T-cell (primary cell): ENCODE results near the gene GP1BA. TPM values are rescaled to one million over a fixed set of nuclear protein-coding genes. Genes with fewer than 3 reads are reported as not detected.

Source experiments
- ATAC-seq, 4 experiments: fragments of 200-7000 bp in 3 of 4; fragments of 150-1000 bp in 1 of 4; cut with Tn5 transposase; replicated peaks in 1 of 4; 1 replicate in 3 of 4; 2 replicates in 1 of 4; pipeline ENCODE4 v1.10.0; 2021; ENCODE audit warnings: moderate library complexity in 3 of 4, mild to moderate bottlenecking in 2 of 4, moderate number of reproducible peaks in 1 of 4
- CTCF ChIA-PET, 2 donors: fragments of 300-600 bp; sonication (Branson Sonifier 250); formaldehyde crosslinking; loops; one replicate each; lab custom pipeline; 2022; ENCODE audit warnings: antibody characterized with exemption in 2 of 2; lab: Charles Lee
- POLR2A ChIA-PET, 2 donors: fragments of 300-600 bp; sonication (Branson Sonifier 250); formaldehyde crosslinking; loops; one replicate each; lab custom pipeline; 2022; ENCODE audit warnings: antibody characterized with exemption in 2 of 2; lab: Charles Lee
- DNase-seq, 35 experiments: peaks; one replicate each; pipeline versions ENCODE4 v3.0.0 to v3.0.0-alpha.2; 2013 to 2023
- H3K27ac ChIP-seq: one replicate; pipeline ENCODE4 v1.5.1; 2013; ENCODE audit warnings: low read length
- H3K27me3 ChIP-seq, 2 experiments: replicated peaks in 1 of 2; 1 replicate in 1 of 2; 2 replicates in 1 of 2; pipeline versions ENCODE4 v1.6.1 to v1.7.0; 2013; ENCODE audit warnings: low read length in 1 of 2, mixed read lengths in 1 of 2; ENCODE audit not compliant: control insufficient read depth in 2 of 2, insufficient read depth in 2 of 2; ENCODE audit errors: extremely low read depth in 1 of 2
- H3K36me3 ChIP-seq, 2 donors: 1 replicate in 1 of 2; 2 replicates in 1 of 2; pipeline versions ENCODE4 v1.6.1 to v1.7.0; 2013; ENCODE audit warnings: low read length in 1 of 2; ENCODE audit not compliant: control insufficient read depth in 2 of 2, insufficient read depth in 1 of 2; ENCODE audit errors: extremely low read depth in 1 of 2
- H3K4me1 ChIP-seq, 2 experiments: 1 replicate in 1 of 2; 2 replicates in 1 of 2; pipeline versions ENCODE4 v1.6.1 to v1.7.0; 2013; ENCODE audit warnings: low read length in 2 of 2, mixed read lengths in 1 of 2; ENCODE audit not compliant: insufficient read depth in 2 of 2, control insufficient read depth in 1 of 2; ENCODE audit errors: extremely low read depth in 1 of 2
- H3K4me3 ChIP-seq, 2 donors: 1 replicate in 1 of 2; 2 replicates in 1 of 2; pipeline versions ENCODE4 v1.5.1 to v1.7.0; 2013; ENCODE audit warnings: mild to moderate bottlenecking in 2 of 2, low read length in 1 of 2, moderate library complexity in 1 of 2; ENCODE audit not compliant: control insufficient read depth in 1 of 2; ENCODE audit errors: extremely low read depth in 1 of 2
- H3K9me3 ChIP-seq: 2 replicates; pipeline ENCODE4 v1.7.0; 2013
- H3K27ac Mint-ChIP-seq, 2 donors: one replicate each; pipeline ENCODE4 v1.8.0; 2020 to 2021; ENCODE audit warnings: mild to moderate bottlenecking in 2 of 2, mixed read lengths in 2 of 2
- H3K27me3 Mint-ChIP-seq, 2 donors: one replicate each; pipeline ENCODE4 v1.8.0; 2021 to 2022; ENCODE audit warnings: mixed read lengths in 2 of 2
- H3K36me3 Mint-ChIP-seq: one replicate; pipeline ENCODE4 v1.8.0; 2021; ENCODE audit warnings: mixed read lengths
- H3K4me1 Mint-ChIP-seq, 3 donors: one replicate each; pipeline ENCODE4 v1.8.0; 2020 to 2022; ENCODE audit warnings: mixed read lengths in 3 of 3, mild to moderate bottlenecking in 1 of 3
- H3K4me3 Mint-ChIP-seq, 3 donors: one replicate each; pipeline ENCODE4 v1.8.0; 2020 to 2022; ENCODE audit warnings: mild to moderate bottlenecking in 3 of 3, mixed read lengths in 3 of 3, moderate library complexity in 3 of 3
- H3K9me3 Mint-ChIP-seq, 3 donors: one replicate each; pipeline ENCODE4 v1.8.0; 2020 to 2022; ENCODE audit warnings: mixed read lengths in 3 of 3
- WGBS: methylation state at CpG from one replicate; pipeline ENCODE4 v1.1.5; 2013; ENCODE audit warnings: missing lambda C conversion rate; ENCODE audit not compliant: insufficient coverage; 5-methylcytosine and 5-hydroxymethylcytosine counted together
- total RNA-seq, 35 experiments: library from RNA in 6 of 35; stranded (reverse) in 6 of 35; fragments of 120-200 nt in 1 of 35; gene quantifications; one replicate each; pipeline versions ENCODE4 v1.2.1 to v1.2.4 and lab custom pipeline; 2013 to 2026

GP1BA gene
- total RNA-seq, 5 donors from 2014 or later (not counting 1 experiment from before 2014, with no cell fraction given), result 0.40 TPM; not detected in 4

GRCh38 chr17:4942760-4943508, 10.9 kb downstream of the GP1BA start:
- CTCF ChIA-PET, result no interaction called here
- no peaks in the 10 kb centered on the region for H3K27me3 Mint-ChIP-seq
- peak overlapping the region; percentile 96 to 97 for H3K27ac Mint-ChIP-seq
- Histone ChIP-seq H3K4me1 (peaks cover 39 to 76% of the 10 kb centered on the region in 2 experiments), H3K4me3 (peak overlapping the region; percentile 60 to 100), H3K36me3 (peaks cover 8 to 58% of the 10 kb centered on the region in 2 donors), H3K27me3 (no peaks in the 10 kb centered on the region), H3K27ac (peak overlapping the region; percentile 97), H3K9me3 (no peaks in the 10 kb centered on the region)
- H3K9me3 Mint-ChIP-seq, result no peaks in the 10 kb centered on the region
- H3K4me1 Mint-ChIP-seq, result peaks cover 74 to 79% (median 79%) of the 10 kb centered on the region in 3 donors
- WGBS, result 100% methylated on average over 1 of the region's 13 CpGs
- peak overlapping the region; percentile 91 to 100 (median 94) for H3K4me3 Mint-ChIP-seq
- ATAC-seq (no peak), DNase-seq (no peak)
- peaks cover 50% of the 10 kb centered on the region for H3K36me3 Mint-ChIP-seq
- POLR2A ChIA-PET, result no interaction called here

DNA sequence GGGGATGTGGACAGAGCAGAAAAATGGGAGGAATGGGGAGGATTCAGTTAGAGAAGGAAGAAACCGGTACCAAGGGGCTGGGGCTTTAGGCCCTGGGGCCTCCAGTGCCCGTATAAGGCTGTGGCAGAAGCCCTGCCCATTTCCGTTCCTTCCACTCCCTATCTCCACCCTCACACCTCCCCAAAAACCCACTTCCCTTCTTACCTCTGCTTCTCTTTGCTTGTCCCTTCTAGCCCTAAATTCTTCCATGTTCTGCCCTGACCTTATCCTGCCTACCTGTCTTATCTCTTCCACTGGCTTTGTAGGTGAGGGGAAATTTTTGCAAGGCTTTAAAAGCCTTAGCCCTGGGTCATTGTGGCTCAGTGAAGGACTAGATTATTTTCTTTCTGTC, 12.1 kb downstream of the GP1BA start:
- POLR2A ChIA-PET, result no interaction called here
- peak overlapping the region; percentile 96 to 97 for H3K27ac Mint-ChIP-seq
- no peaks in the 10 kb centered on the region for H3K27me3 Mint-ChIP-seq
- H3K36me3 Mint-ChIP-seq, result peaks cover 50% of the 10 kb centered on the region
- peak overlapping the region; percentile 97 to 100 (median 98) for H3K4me3 Mint-ChIP-seq
- H3K4me1 Mint-ChIP-seq, result peaks cover 64 to 73% (median 69%) of the 10 kb centered on the region in 3 donors
- peak overlapping the region; percentile 60 to 100 for H3K4me3 ChIP-seq
- 0% methylated on average over 1 of the region's 3 CpGs for WGBS
- DNase-seq, result peak in 31 of 35 experiments; percentile 17 to 77 (median 39)
- H3K9me3 ChIP-seq, result no peaks in the 10 kb centered on the region
- peaks cover 8 to 51% of the 10 kb centered on the region in 2 donors for H3K36me3 ChIP-seq
- H3K27me3 ChIP-seq, result no peaks in the 10 kb centered on the region
- no peaks in the 10 kb centered on the region for H3K9me3 Mint-ChIP-seq
- H3K27ac ChIP-seq, result peak overlapping the region; percentile 97
- peak in 3 of 4 experiments; percentile 13 to 18 (median 17) for ATAC-seq
- CTCF ChIA-PET, result no interaction called here
- H3K4me1 ChIP-seq, result peaks cover 39 to 66% of the 10 kb centered on the region in 2 experiments

DNA sequence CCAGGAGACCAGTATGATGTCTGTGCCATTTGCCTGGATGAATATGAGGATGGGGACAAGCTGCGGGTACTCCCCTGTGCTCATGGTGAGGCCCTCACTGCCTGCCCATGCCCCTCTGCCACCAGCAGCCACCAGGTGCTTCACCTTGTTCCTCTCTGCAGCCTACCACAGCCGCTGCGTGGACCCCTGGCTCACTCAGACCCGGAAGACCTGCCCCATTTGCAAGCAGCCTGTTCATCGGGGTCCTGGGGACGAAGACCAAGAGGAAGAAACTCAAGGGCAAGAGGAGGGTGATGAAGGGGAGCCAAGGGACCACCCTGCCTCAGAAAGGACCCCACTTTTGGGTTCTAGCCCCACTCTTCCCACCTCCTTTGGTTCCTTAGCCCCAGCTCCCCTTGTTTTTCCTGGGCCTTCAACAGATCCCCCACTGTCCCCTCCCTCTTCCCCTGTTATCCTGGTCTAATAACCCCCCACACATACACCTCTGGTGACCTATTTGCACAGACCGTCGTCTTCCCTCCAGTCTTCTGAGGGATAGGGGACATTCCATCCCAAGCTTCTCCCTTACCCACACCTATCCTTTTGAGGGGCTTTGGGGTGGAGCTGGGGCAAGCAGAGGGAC, 12.6 kb downstream of the GP1BA start:
- Histone ChIP-seq H3K4me3 (peak overlapping the region; percentile 60 to 100), H3K9me3 (no peaks in the 10 kb centered on the region), H3K4me1 (peaks cover 39 to 62% of the 10 kb centered on the region in 2 experiments), H3K36me3 (peaks cover 8 to 51% of the 10 kb centered on the region in 2 donors), H3K27me3 (no peaks in the 10 kb centered on the region), H3K27ac (peak overlapping the region; percentile 97)
- H3K9me3 Mint-ChIP-seq, result no peaks in the 10 kb centered on the region
- POLR2A ChIA-PET, result interaction anchor here in 1 of 2 donors (0.6 to 1.4 kb wide), 2 partner anchors 23 to 145 kb away, joined by 5 to 6 read pairs; partner anchors contain the start of gene SPAG7
- WGBS, result 0% methylated on average over 4 of the region's 8 CpGs
- DNase-seq (peak in 1 of 35 experiments; percentile 22), ATAC-seq (no peak)
- H3K36me3 Mint-ChIP-seq, result peaks cover 50% of the 10 kb centered on the region
- H3K27me3 Mint-ChIP-seq, result no peaks in the 10 kb centered on the region
- H3K27ac Mint-ChIP-seq, result peak overlapping the region; percentile 96 to 97
- CTCF ChIA-PET, result interaction anchor here in 1 of 2 donors (1.0 kb wide), 1 partner anchor 22 kb away, joined by 4 read pairs; no protein-coding TSS in a partner anchor
- H3K4me1 Mint-ChIP-seq, result peaks cover 62 to 72% (median 67%) of the 10 kb centered on the region in 3 donors
- H3K4me3 Mint-ChIP-seq, result peak overlapping the region; percentile 97 to 100 (median 98)

- POLR2A ChIA-PET, result interaction anchor here in 1 of 2 donors (0.6 to 1.4 kb wide), 3 partner anchors 22 to 145 kb away, joined by 3 to 6 read pairs (median 5); partner anchors contain the start of gene SPAG7
- Mint-ChIP-seq H3K27me3 (no peaks in the 10 kb centered on the region), H3K27ac (peak overlapping the region; percentile 96 to 97), H3K36me3 (peaks cover 50% of the 10 kb centered on the region), H3K4me1 (peaks cover 63 to 75% (median 67%) of the 10 kb centered on the region in 3 donors), H3K4me3 (peak overlapping the region; percentile 97 to 100 (median 98)), H3K9me3 (no peaks in the 10 kb centered on the region)
- H3K36me3 ChIP-seq, result peaks cover 8 to 51% of the 10 kb centered on the region in 2 donors
- ATAC-seq, result peak in 3 of 4 experiments; percentile 24 to 31 (median 24)
- WGBS, result 14% methylated on average over 4 of the region's 7 CpGs
- CTCF ChIA-PET, result interaction anchor here in 1 of 2 donors (1.0 kb wide), 1 partner anchor 21 kb away, joined by 4 read pairs; no protein-coding TSS in a partner anchor
- H3K4me1 ChIP-seq, result peaks cover 39 to 66% of the 10 kb centered on the region in 2 experiments
- H3K4me3 ChIP-seq, result peak overlapping the region; percentile 60 to 100
- peak in 34 of 35 experiments; percentile 34 to 80 (median 52) for DNase-seq
- no peaks in the 10 kb centered on the region for H3K27me3 ChIP-seq
- no peaks in the 10 kb centered on the region for H3K9me3 ChIP-seq
- peak overlapping the region; percentile 97 for H3K27ac ChIP-seq
Measured at GRCh38 chr17:4945176-4945943, 13.3 kb downstream of the GP1BA start.

DNA sequence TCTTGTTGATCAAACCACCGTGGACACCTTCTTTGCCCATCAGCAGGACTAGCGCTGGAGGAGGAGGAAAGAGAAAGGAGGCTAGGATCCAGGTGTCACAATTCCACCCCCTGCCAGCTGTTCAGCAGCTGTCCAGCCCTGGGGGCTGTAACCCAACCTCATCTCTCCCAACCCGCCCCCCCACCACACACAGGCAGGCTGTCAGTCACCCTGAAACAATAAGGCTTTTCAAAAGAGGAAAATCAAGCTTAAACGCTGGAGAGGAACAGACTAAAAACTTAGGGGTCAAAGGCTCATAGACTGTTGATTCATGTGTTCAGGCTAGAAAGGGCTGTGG, 13.8 kb downstream of the GP1BA start:
- Histone ChIP-seq H3K27me3 (no peaks in the 10 kb centered on the region), H3K4me3 (peak overlapping the region; percentile 85 to 100), H3K4me1 (peaks cover 39 to 71% of the 10 kb centered on the region in 2 experiments), H3K27ac (peak overlapping the region; percentile 97), H3K9me3 (no peaks in the 10 kb centered on the region), H3K36me3 (peaks cover 8 to 51% of the 10 kb centered on the region in 2 donors)
- no peaks in the 10 kb centered on the region for H3K27me3 Mint-ChIP-seq
- peaks cover 69 to 77% (median 70%) of the 10 kb centered on the region in 3 donors for H3K4me1 Mint-ChIP-seq
- H3K27ac Mint-ChIP-seq, result peak overlapping the region; percentile 96 to 97
- DNase-seq, result no peak
- ATAC-seq, result no peak
- WGBS, result no CpG with 5 or more reads among the region's 4 CpGs
- no peaks in the 10 kb centered on the region for H3K9me3 Mint-ChIP-seq
- peak overlapping the region; percentile 97 to 100 (median 98) for H3K4me3 Mint-ChIP-seq
- POLR2A ChIA-PET, result interaction anchor here in 1 of 2 donors (0.6 to 1.4 kb wide), 2 partner anchors 22 to 91 kb away, joined by 3 to 5 read pairs; partner anchors contain the start of gene SPAG7
- CTCF ChIA-PET, result interaction anchor here in 1 of 2 donors (1.0 kb wide), 1 partner anchor 21 kb away, joined by 4 read pairs; no protein-coding TSS in a partner anchor
- peaks cover 50% of the 10 kb centered on the region for H3K36me3 Mint-ChIP-seq
